MM.1S (cell line): ENCODE measurements around the gene PCP2.

Experiments
- DNase-seq: peaks from one replicate; pipeline ENCODE4 v3.0.0-alpha.2; 2015
- H2AFZ ChIP-seq: fragments of 300-600 bp; sonication (generic); 2 replicates; pipeline ENCODE4 v1.6.0; 2016; ENCODE audit warnings: antibody characterized with exemption, low read length
- H3F3A ChIP-seq: fragments of 300-600 bp; sonication (generic); 2 replicates; pipeline ENCODE4 v1.6.1; 2016; ENCODE audit warnings: mild to moderate bottlenecking, antibody characterized with exemption, low read length, moderate library complexity, mixed read lengths; ENCODE audit not compliant: insufficient read depth
- H3K27ac ChIP-seq: fragments of 300-600 bp; sonication (generic); 2 replicates; pipeline ENCODE4 v1.5.1; 2016; ENCODE audit warnings: mild to moderate bottlenecking, low read length
- H3K27me3 ChIP-seq: fragments of 300-600 bp; sonication (generic); replicated peaks from 2 replicates; pipeline ENCODE4 v1.6.0; 2016; ENCODE audit warnings: low read length; ENCODE audit not compliant: insufficient read depth
- H3K36me3 ChIP-seq: fragments of 300-600 bp; sonication (generic); replicated peaks from 2 replicates; pipeline ENCODE4 v1.6.1; 2016; ENCODE audit warnings: mild to moderate bottlenecking, low read length, mixed read lengths; ENCODE audit not compliant: insufficient read depth
- H3K4me1 ChIP-seq: fragments of 300-600 bp; sonication (generic); 2 replicates; pipeline ENCODE4 v1.6.1; 2016; ENCODE audit warnings: low read length, mixed read lengths
- H3K4me2 ChIP-seq: fragments of 300-600 bp; sonication (generic); 2 replicates; pipeline ENCODE4 v1.6.0; 2016; ENCODE audit warnings: low read depth, low read length
- H3K4me3 ChIP-seq: fragments of 300-600 bp; sonication (generic); 2 replicates; pipeline ENCODE4 v1.5.1; 2016; ENCODE audit warnings: low read length, mixed read lengths
- H3K79me2 ChIP-seq: fragments of 300-600 bp; sonication (generic); 2 replicates; pipeline ENCODE4 v1.6.1; 2016; ENCODE audit warnings: mixed run types, low read length, mixed read lengths
- H3K9ac ChIP-seq: fragments of 300-600 bp; sonication (generic); 2 replicates; pipeline ENCODE4 v1.6.1; 2016; ENCODE audit warnings: low read length, mixed read lengths
- H3K9me2 ChIP-seq: fragments of 300-600 bp; sonication (generic); replicated peaks from 2 replicates; pipeline ENCODE4 v1.6.1; 2016; ENCODE audit warnings: mild to moderate bottlenecking, low read length, mixed read lengths; ENCODE audit not compliant: insufficient read depth
- H3K9me3 ChIP-seq: fragments of 300-600 bp; sonication (generic); replicated peaks from 2 replicates; pipeline ENCODE4 v1.6.1; 2016; ENCODE audit warnings: mild to moderate bottlenecking, low read length, mixed read lengths; ENCODE audit not compliant: insufficient read depth
- H4K20me1 ChIP-seq: fragments of 300-600 bp; sonication (generic); 2 replicates; pipeline ENCODE4 v1.6.1; 2016; ENCODE audit warnings: mild to moderate bottlenecking, low read length, moderate library complexity, mixed read lengths; ENCODE audit not compliant: insufficient read depth
- CTCF ChIP-seq: fragments of 300-600 bp; sonication (generic); IDR thresholded peaks from 2 replicates; pipeline ENCODE4 v1.5.1; 2016; ENCODE audit warnings: antibody characterized with exemption, low read length, mixed read lengths
- EZH2 ChIP-seq: fragments of 300-600 bp; sonication (generic); optimal IDR thresholded peaks from 2 replicates; pipeline ENCODE3; 2017; ENCODE audit warnings: low read depth, mild to moderate bottlenecking, antibody characterized with exemption, low read length, mixed read lengths
- EZH2phosphoT487 ChIP-seq: fragments of 300-600 bp; sonication (generic); IDR thresholded peaks from 2 replicates; pipeline ENCODE4 v1.6.1; 2018; ENCODE audit warnings: antibody characterized with exemption, low read length

PCP2 gene

GRCh38 chr19:7600721-7601120, 32.8 kb downstream of the PCP2 start:
- no peak for DNase-seq
- no peaks in the 10 kb centered on the region for H3K4me1 ChIP-seq
- TF ChIP-seq EZH2phosphoT487 = no peak
- TF ChIP-seq CTCF = no peak
- no peak for TF ChIP-seq EZH2
- H3K9me3 ChIP-seq = no peaks in the 10 kb centered on the region
- H3K9me2 ChIP-seq = no peaks in the 10 kb centered on the region
- no peak overlapping the region for H3K9ac ChIP-seq
- H3F3A ChIP-seq = no peaks in the 10 kb centered on the region
- H3K4me2 ChIP-seq = no peak overlapping the region
- no peak overlapping the region for H2AFZ ChIP-seq
- no peak overlapping the region for H3K27ac ChIP-seq
- no peaks in the 10 kb centered on the region for H3K79me2 ChIP-seq
- H3K36me3 ChIP-seq = no peaks in the 10 kb centered on the region
- H4K20me1 ChIP-seq = no peaks in the 10 kb centered on the region
- peaks cover 65% of the 10 kb centered on the region for H3K27me3 ChIP-seq
- no peak overlapping the region for H3K4me3 ChIP-seq

GRCh38 chr19:7598180-7598579, 35.3 kb downstream of the PCP2 start:
- H3K4me1 ChIP-seq = no peaks in the 10 kb centered on the region
- no peak overlapping the region for H2AFZ ChIP-seq
- no peaks in the 10 kb centered on the region for H3K36me3 ChIP-seq
- H3K9ac ChIP-seq = no peak overlapping the region
- H3K9me3 ChIP-seq = no peaks in the 10 kb centered on the region
- no peaks in the 10 kb centered on the region for H3K9me2 ChIP-seq
- no peaks in the 10 kb centered on the region for H3K79me2 ChIP-seq
- no peak for TF ChIP-seq EZH2
- no peak for TF ChIP-seq CTCF
- TF ChIP-seq EZH2phosphoT487 = no peak
- DNase-seq = no peak
- H3K4me3 ChIP-seq = no peak overlapping the region
- H3K27ac ChIP-seq = no peak overlapping the region
- no peak overlapping the region for H3K4me2 ChIP-seq
- no peaks in the 10 kb centered on the region for H4K20me1 ChIP-seq
- no peaks in the 10 kb centered on the region for H3F3A ChIP-seq
- peaks cover 69% of the 10 kb centered on the region for H3K27me3 ChIP-seq

GRCh38 chr19:7597689-7598088, 35.8 kb downstream of the PCP2 start:
- Histone ChIP-seq H3K36me3 (no peaks in the 10 kb centered on the region), H3K79me2 (no peaks in the 10 kb centered on the region), H2AFZ (no peak overlapping the region), H3K9me3 (no peaks in the 10 kb centered on the region), H3K4me1 (no peaks in the 10 kb centered on the region), H3K4me2 (no peak overlapping the region), H4K20me1 (no peaks in the 10 kb centered on the region), H3K4me3 (no peak overlapping the region), H3F3A (no peaks in the 10 kb centered on the region), H3K9me2 (no peaks in the 10 kb centered on the region), H3K9ac (no peak overlapping the region), H3K27ac (no peak overlapping the region), H3K27me3 (peaks cover 69% of the 10 kb centered on the region)
- DNase-seq = no peak
- TF ChIP-seq EZH2 (no peak), CTCF (no peak), EZH2phosphoT487 (no peak)
